Testis (tissue), 2 donors: ENCODE measurements around the gene TRIP6.

Source experiments
- CTCF ChIP-seq, 3 experiments: fragments of 450-650 bp in 2 of 3; fragments of 200-600 bp in 1 of 3; sonication (generic) in 1 of 3; IDR thresholded peaks; one replicate each; pipeline ENCODE4 v1.5.1; 2016 to 2019; ENCODE audit warnings: antibody characterized with exemption in 3 of 3, mild to moderate bottlenecking in 2 of 3, moderate library complexity in 1 of 3
- POLR2A ChIP-seq: fragments of 450-650 bp; IDR thresholded peaks from one replicate; pipeline ENCODE4 v1.6.1; 2017; ENCODE audit warnings: antibody characterized with exemption, mild to moderate bottlenecking, moderate library complexity

- no peak for TF ChIP-seq CTCF (IDR thresholded peaks at IDR 0.05)
- no peak for TF ChIP-seq POLR2A
Observed at GRCh38 chr7:100886936-100887515, 19.8 kb downstream of the TRIP6 start.
